ENCODE data around the gene PITPNM2. TPM values are rescaled to one million over a fixed set of nuclear protein-coding genes. Genes with fewer than 3 reads are reported as not detected.

Gene PITPNM2
- total RNA-seq, 1 experiment from 2014 or later = 15.2 TPM

- no peak for TF ChIP-seq CTCF (IDR thresholded peaks at IDR 0.05 in 2 of 3, conservative IDR thresholded peaks at IDR 0.05 in 1 of 3; ENCODE audit: borderline replicate concordance in 1 of 3, insufficient read depth in 1 of 3, low read depth in 2 of 3, low read length in 2 of 3)
- TF ChIP-seq ZFX (IDR thresholded peaks at IDR 0.05) = no peak
- TF ChIP-seq ATF3 (IDR thresholded peaks at IDR 0.05) = no peak
- no peak for TF ChIP-seq EZH2 (IDR thresholded peaks at IDR 0.05)
- no peak for TF ChIP-seq EZH2phosphoT487 (IDR thresholded peaks at IDR 0.05; ENCODE audit: borderline replicate concordance)
- no peak for TF ChIP-seq SP1 (IDR thresholded peaks at IDR 0.05; ENCODE audit: low read depth)
- TF ChIP-seq SRF (IDR thresholded peaks at IDR 0.05; ENCODE audit: low read depth) = no peak
- TF ChIP-seq POLR2A (IDR thresholded peaks at IDR 0.05; ENCODE audit: borderline replicate concordance, extremely low read depth, insufficient read depth, insufficient read length) = no peak
- no peak for TF ChIP-seq SIN3A (IDR thresholded peaks at IDR 0.05; ENCODE audit: low read depth)
- no peak for TF ChIP-seq POLR2AphosphoS5 (IDR thresholded peaks at IDR 0.05; ENCODE audit: low read depth, low read length)
Measured at GRCh38 chr12:123165537-123165936, 14.6 kb upstream of the PITPNM2 start (continued).

GRCh38 chr12:123164710-123165261 is 13.9 kb upstream of the PITPNM2 start:
- H2AFZ ChIP-seq (ENCODE audit: low read depth, low read length, poor library complexity, severe bottlenecking) = no peak overlapping the region
- no TSS peak for BruUV-seq (replicated peaks)
- ChIA-PET RAD21 (ENCODE audit: low non-redundant PET in 1 of 2, low total read pairs in 2 of 2, uncharacterized antibody in 2 of 2, unreplicated experiment in 2 of 2) (no interaction called here), POLR2A (no interaction called here), CTCF (interaction anchor here (0.7 kb wide), 1 partner anchor 74 kb away, joined by 3 read pairs; no protein-coding TSS in a partner anchor)
- no peak overlapping the region for H3K4me3 ChIP-seq (replicated peaks in 1 of 2; ENCODE audit: low read depth in 1 of 2, low read length in 2 of 2)
- ATAC-seq (no peak), DNase-seq (ENCODE audit: low read depth, low spot score) (no peak)
- H3K9me2 ChIP-seq (ENCODE audit: insufficient read depth) = no peaks in the 10 kb centered on the region
- intact Hi-C loops (cut with micrococcal nuclease) = no loop called here
- H3K27me3 ChIP-seq (ENCODE audit: insufficient read depth, low read length) = no peaks in the 10 kb centered on the region
- H4K20me1 ChIP-seq (ENCODE audit: insufficient read depth) = no peaks in the 10 kb centered on the region
- peaks cover 2 to 4% of the 10 kb centered on the region in 2 experiments; a peak in 2 of 4 replicates for H3K4me1 ChIP-seq (ENCODE audit: control insufficient read depth in 1 of 2, insufficient read depth in 2 of 2, low read length in 2 of 2)
- peaks cover 0 to 6% of the 10 kb centered on the region in 2 experiments; a peak in 2 of 4 replicates for H3K36me3 ChIP-seq (ENCODE audit: control insufficient read depth in 1 of 2, insufficient read depth in 2 of 2, low read length in 2 of 2)
- no peak overlapping the region for H3K4me2 ChIP-seq (ENCODE audit: low read length)
- no peak overlapping the region for H3K27ac ChIP-seq (ENCODE audit: low read depth, low read length)
- H3K9ac ChIP-seq (ENCODE audit: low read length) = no peak overlapping the region
- H3K79me2 ChIP-seq (ENCODE audit: insufficient read depth, low read length) = no peaks in the 10 kb centered on the region
- H3K9me3 ChIP-seq (ENCODE audit: control insufficient read depth in 1 of 2, insufficient read depth in 1 of 2, low read depth in 1 of 2, low read length in 2 of 2) = no peaks in the 10 kb centered on the region
- TF ChIP-seq EZH2 (IDR thresholded peaks at IDR 0.05) = no peak
- no peak for TF ChIP-seq YY1 (IDR thresholded peaks at IDR 0.05; ENCODE audit: extremely low read depth, insufficient replicate concordance, low read depth, low read length)
- no peak for TF ChIP-seq MAX (IDR thresholded peaks at IDR 0.05)
- no peak for TF ChIP-seq POLR2A (IDR thresholded peaks at IDR 0.05; ENCODE audit: borderline replicate concordance, extremely low read depth, insufficient read depth, insufficient read length)
- TF ChIP-seq FOSL1 (IDR thresholded peaks at IDR 0.05; ENCODE audit: low read depth) = no peak
- no peak for TF ChIP-seq ZNF274 (IDR thresholded peaks at IDR 0.05; ENCODE audit: low read depth, low read length)
- no peak for TF ChIP-seq EGR1 (IDR thresholded peaks at IDR 0.05; ENCODE audit: low read depth)
- no peak for TF ChIP-seq ELF1 (IDR thresholded peaks at IDR 0.05; ENCODE audit: borderline replicate concordance, low read depth)
- no peak for TF ChIP-seq ATF3 (IDR thresholded peaks at IDR 0.05)
- TF ChIP-seq CTCF (IDR thresholded peaks at IDR 0.05 in 2 of 3, conservative IDR thresholded peaks at IDR 0.05 in 1 of 3; ENCODE audit: borderline replicate concordance in 1 of 3, insufficient read depth in 1 of 3, low read depth in 2 of 3, low read length in 2 of 3) = no peak
- no peak for TF ChIP-seq JUND (IDR thresholded peaks at IDR 0.05)
- no peak for TF ChIP-seq ZBTB33 (IDR thresholded peaks at IDR 0.05; ENCODE audit: extremely low read depth, insufficient replicate concordance, low read length)
- no peak for TF ChIP-seq CBX3 (IDR thresholded peaks at IDR 0.05; ENCODE audit: low read depth)

Data from HCT116 (cell line).